Measurements from ENCODE around the gene CCDC120. TPM values are rescaled to one million over a fixed set of nuclear protein-coding genes. Genes with fewer than 3 reads are reported as not detected.

The CCDC120 gene
- total RNA-seq, 4 donors from 2014 or later, result 1.2 to 5.1 (median 2.9) TPM

GRCh38 chrX:49103637-49104036 lies 44.8 kb downstream of the CCDC120 start:
- intact Hi-C loops (cut with DNase I), result no loop called here
- Histone ChIP-seq H3K4me3 (no peak overlapping the region), H3K36me3 (peaks cover 0 to 5% (median 0%) of the 10 kb centered on the region in 4 donors), H3K9me3 (no peaks in the 10 kb centered on the region), H3K27me3 (no peaks in the 10 kb centered on the region), H3K27ac (replicated peaks in 1 of 4) (no peak overlapping the region), H3K4me1 (peaks cover 0 to 7% (median 6%) of the 10 kb centered on the region in 4 donors)
- TF ChIP-seq POLR2AphosphoS5 (IDR thresholded peaks at IDR 0.05) (no peak), CTCF (IDR thresholded peaks at IDR 0.05) (no peak), EP300 (IDR thresholded peaks at IDR 0.05) (no peak), POLR2A (IDR thresholded peaks at IDR 0.05; ENCODE audit: low read depth) (no peak)
- WGBS, result 71% methylated on average over 3 of the region's 3 CpGs
- no peak for DNase-seq (ENCODE audit: extremely low spot score)

- intact Hi-C loops (cut with DNase I), result no loop called here
- WGBS, result 80% methylated on average over 2 of the region's 4 CpGs
- Histone ChIP-seq H3K27me3 (no peaks in the 10 kb centered on the region), H3K9me3 (no peaks in the 10 kb centered on the region), H3K4me1 (peaks cover 0 to 5% (median 0%) of the 10 kb centered on the region in 4 donors), H3K4me3 (no peak overlapping the region), H3K27ac (replicated peaks in 1 of 4) (no peak overlapping the region), H3K36me3 (peaks cover 0 to 14% (median 6%) of the 10 kb centered on the region in 4 donors)
- no peak for DNase-seq (ENCODE audit: extremely low spot score)
- no peak for TF ChIP-seq POLR2AphosphoS5 (IDR thresholded peaks at IDR 0.05)
- TF ChIP-seq CTCF (IDR thresholded peaks at IDR 0.05), result no peak
- TF ChIP-seq POLR2A (IDR thresholded peaks at IDR 0.05; ENCODE audit: low read depth), result no peak
- TF ChIP-seq EP300 (IDR thresholded peaks at IDR 0.05), result no peak
Measured at GRCh38 chrX:49106296-49106695, 47.5 kb downstream of the CCDC120 start.

- no peaks in the 10 kb centered on the region for H3K4me1 ChIP-seq
- H3K4me3 ChIP-seq, result no peak overlapping the region
- no peaks in the 10 kb centered on the region for H3K9me3 ChIP-seq
- 54% methylated on average over 5 of the region's 7 CpGs for WGBS
- H3K36me3 ChIP-seq, result peaks cover 0 to 15% (median 7%) of the 10 kb centered on the region in 4 donors
- H3K27me3 ChIP-seq, result no peaks in the 10 kb centered on the region
- DNase-seq (ENCODE audit: extremely low spot score), result no peak
- TF ChIP-seq POLR2A (IDR thresholded peaks at IDR 0.05; ENCODE audit: low read depth) (no peak), CTCF (IDR thresholded peaks at IDR 0.05) (peak; percentile 29 to 45 (median 37))
- no peak overlapping the region for H3K27ac ChIP-seq (replicated peaks in 1 of 4)
- intact Hi-C loops (cut with DNase I), result no loop called here
Measured at GRCh38 chrX:49106930-49107329, 48.1 kb downstream of the CCDC120 start.

GRCh38 chrX:49108641-49109040 lies 49.8 kb downstream of the CCDC120 start:
- no peak for TF ChIP-seq POLR2A (IDR thresholded peaks at IDR 0.05; ENCODE audit: low read depth)
- no peak for TF ChIP-seq POLR2AphosphoS5 (IDR thresholded peaks at IDR 0.05)
- TF ChIP-seq CTCF (IDR thresholded peaks at IDR 0.05), result no peak
- TF ChIP-seq EP300 (IDR thresholded peaks at IDR 0.05), result no peak
- no peak for DNase-seq (ENCODE audit: extremely low spot score)
- 71% methylated on average over 2 of the region's 2 CpGs for WGBS

GRCh38 chrX:49110417-49110816 lies 51.6 kb downstream of the CCDC120 start:
- intact Hi-C loops (cut with DNase I), result no loop called here
- no peak for TF ChIP-seq EP300 (IDR thresholded peaks at IDR 0.05)
- no peak for TF ChIP-seq POLR2A (IDR thresholded peaks at IDR 0.05; ENCODE audit: low read depth)
- no peak for TF ChIP-seq POLR2AphosphoS5 (IDR thresholded peaks at IDR 0.05)
- TF ChIP-seq CTCF (IDR thresholded peaks at IDR 0.05), result no peak
- Histone ChIP-seq H3K27me3 (no peaks in the 10 kb centered on the region), H3K27ac (replicated peaks in 1 of 4) (no peak overlapping the region), H3K4me3 (no peak overlapping the region), H3K4me1 (no peaks in the 10 kb centered on the region), H3K36me3 (peaks cover 10 to 49% (median 35%) of the 10 kb centered on the region in 4 donors), H3K9me3 (no peaks in the 10 kb centered on the region)
- DNase-seq (ENCODE audit: extremely low spot score), result no peak
- WGBS, result 81% methylated on average over 3 of the region's 3 CpGs

More at GRCh38 chrX:49108641-49109040, 49.8 kb downstream of the CCDC120 start:
- intact Hi-C loops (cut with DNase I), result no loop called here
- no peak overlapping the region for H3K4me3 ChIP-seq
- no peaks in the 10 kb centered on the region for H3K27me3 ChIP-seq
- H3K27ac ChIP-seq (replicated peaks in 1 of 4), result no peak overlapping the region
- H3K4me1 ChIP-seq, result no peaks in the 10 kb centered on the region
- H3K36me3 ChIP-seq, result peaks cover 6 to 32% (median 24%) of the 10 kb centered on the region in 4 donors
- no peaks in the 10 kb centered on the region for H3K9me3 ChIP-seq
